GM18867 (cell line): Measurements from ENCODE around the gene EPAS1.

Experiments
- ATAC-seq: cut with Tn5 transposase; IDR thresholded peaks from one replicate; pipeline ENCODE4 v1.9.1; 2021; ENCODE audit warnings: mild to moderate bottlenecking, moderate library complexity; ENCODE audit not compliant: unreplicated experiment

The EPAS1 gene

DNA sequence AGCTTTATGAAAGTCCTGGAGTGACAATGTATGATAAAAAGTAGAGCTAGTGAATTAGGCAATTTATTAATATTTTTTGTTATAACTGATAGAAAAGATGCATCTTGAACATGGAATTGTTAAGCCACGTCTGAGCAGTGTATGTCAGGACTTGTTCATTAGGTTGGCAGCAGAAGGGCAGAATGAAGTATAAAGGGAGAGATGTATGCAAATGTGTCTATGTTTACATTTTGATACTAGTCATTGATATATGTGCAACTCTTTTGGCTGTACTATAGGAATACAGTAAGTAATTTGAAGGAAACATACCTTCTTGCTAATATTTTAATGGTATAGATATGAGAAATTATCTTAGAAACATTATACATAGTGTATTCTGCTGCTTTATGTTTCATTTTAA lies 133.2 kb downstream of the EPAS1 start:
- ATAC-seq = no peak

- no peak for ATAC-seq
Measured at GRCh38 chr2:46430992-46431391, 133.8 kb downstream of the EPAS1 start.

DNA sequence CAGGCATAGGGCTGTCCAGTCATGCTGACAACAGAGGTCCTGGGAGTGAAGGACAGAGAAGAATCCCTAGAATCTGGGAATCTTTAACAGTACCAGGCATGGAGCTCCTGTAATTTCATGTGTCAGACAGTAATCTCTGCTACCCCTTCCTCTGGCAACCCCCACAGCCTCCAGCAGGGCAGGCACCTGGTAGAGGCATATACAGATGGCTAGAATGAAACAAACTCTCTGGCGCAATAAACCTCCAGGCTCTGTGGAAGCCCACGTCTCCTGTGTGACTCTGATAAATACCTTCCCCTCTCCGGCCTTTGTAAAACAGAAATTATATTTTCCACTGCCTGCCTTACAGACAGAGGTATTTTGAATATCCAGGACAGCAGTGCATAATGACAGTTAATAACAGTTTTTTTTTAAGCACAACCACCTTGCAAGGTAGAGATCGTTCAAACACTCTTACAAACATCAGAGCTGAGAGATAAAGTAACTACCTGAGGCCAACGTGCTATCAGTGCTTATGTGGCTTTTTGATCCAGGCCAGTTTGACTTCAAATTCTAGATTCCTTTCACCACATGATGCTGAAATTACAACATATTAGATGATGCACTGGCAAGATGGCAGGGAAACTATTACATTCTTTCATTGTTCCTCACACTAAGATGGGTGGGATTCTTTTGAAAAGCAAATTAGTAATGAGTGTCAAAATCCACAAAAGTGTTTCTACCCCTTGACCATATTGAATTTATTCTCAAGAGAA lies 134.5 kb downstream of the EPAS1 start:
- no peak for ATAC-seq

- no peak for ATAC-seq
Measured at GRCh38 chr2:46434851-46435273, 137.7 kb downstream of the EPAS1 start.

- no peak for ATAC-seq
Measured at GRCh38 chr2:46435353-46435752, 138.1 kb downstream of the EPAS1 start.

GRCh38 chr2:46435796-46436360 lies 138.7 kb downstream of the EPAS1 start:
- ATAC-seq = no peak
